Ishikawa (cell line): ENCODE results near the gene C1orf198.

Experiments
- CEBPB ChIP-seq: IDR thresholded peaks from 2 replicates; pipeline ENCODE4 v1.6.1; 2012
- CREB1 ChIP-seq: IDR thresholded peaks from 2 replicates; pipeline ENCODE4 v1.6.1; 2012; ENCODE audit warnings: low read depth
- EGR1 ChIP-seq: IDR thresholded peaks from 2 replicates; pipeline ENCODE4 v1.6.1; 2012
- EP300 ChIP-seq: IDR thresholded peaks from 2 replicates; pipeline ENCODE4 v1.6.1; 2012; ENCODE audit warnings: borderline replicate concordance
- FOXM1 ChIP-seq: IDR thresholded peaks from 2 replicates; pipeline ENCODE4 v1.6.1; 2012; ENCODE audit warnings: low read depth, borderline replicate concordance
- NFIC ChIP-seq: IDR thresholded peaks from 2 replicates; pipeline ENCODE4 v1.6.1; 2012
- RAD21 ChIP-seq: IDR thresholded peaks from 2 replicates; pipeline ENCODE4 v1.6.1; 2012; ENCODE audit warnings: low read depth
- TAF1 ChIP-seq: IDR thresholded peaks from 2 replicates; pipeline ENCODE4 v1.6.1; 2012; ENCODE audit warnings: low read depth, mild to moderate bottlenecking
- TCF12 ChIP-seq: IDR thresholded peaks from 2 replicates; pipeline ENCODE4 v1.6.1; 2012; ENCODE audit warnings: low read depth
- TEAD4 ChIP-seq: IDR thresholded peaks from 2 replicates; pipeline ENCODE4 v1.6.1; 2012
- YY1 ChIP-seq: IDR thresholded peaks from 2 replicates; pipeline ENCODE4 v1.6.1; 2012; ENCODE audit warnings: low read depth
- ZBTB7A ChIP-seq: IDR thresholded peaks from 2 replicates; pipeline ENCODE4 v1.6.1; 2012; ENCODE audit warnings: low read depth
- TF ChIP-seq, protein P1 (sequence below): IDR thresholded peaks from 2 replicates; pipeline ENCODE4 v1.6.1; 2012
- TF ChIP-seq, protein P2 (sequence below): IDR thresholded peaks from 2 replicates; pipeline ENCODE4 v1.6.1; 2012
- TF ChIP-seq, protein P3 (sequence below): IDR thresholded peaks from 2 replicates; pipeline ENCODE4 v1.6.1; 2012; ENCODE audit warnings: low read depth, mild to moderate bottlenecking

Gene C1orf198

DNA sequence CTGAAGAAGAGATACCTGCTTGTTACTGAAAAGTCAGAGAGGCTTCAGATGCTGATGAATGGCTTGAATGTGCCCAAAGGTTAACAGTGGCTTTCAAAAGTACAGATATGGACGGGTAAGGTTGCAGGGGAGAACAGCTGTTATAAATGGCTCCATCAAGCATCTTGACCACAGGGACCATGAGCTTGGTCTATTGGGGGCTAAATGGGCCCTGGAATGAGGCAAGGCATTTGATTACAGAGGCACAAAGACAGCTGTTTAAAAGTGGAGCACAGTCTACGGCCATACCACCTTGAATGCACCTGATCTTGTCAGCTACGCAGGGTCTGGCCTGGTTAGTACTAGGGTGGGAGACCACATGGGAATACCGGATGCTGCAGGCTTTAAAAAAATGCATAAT, 48.3 kb downstream of the C1orf198 start:
- TF ChIP-seq EP300 (no peak), EGR1 (no peak), ZBTB7A (no peak), YY1 (no peak), TAF1 (no peak), TEAD4 (no peak), FOXM1 (no peak), CEBPB (no peak), TCF12 (no peak), CREB1 (no peak)
- TF ChIP-seq, protein P1, sequence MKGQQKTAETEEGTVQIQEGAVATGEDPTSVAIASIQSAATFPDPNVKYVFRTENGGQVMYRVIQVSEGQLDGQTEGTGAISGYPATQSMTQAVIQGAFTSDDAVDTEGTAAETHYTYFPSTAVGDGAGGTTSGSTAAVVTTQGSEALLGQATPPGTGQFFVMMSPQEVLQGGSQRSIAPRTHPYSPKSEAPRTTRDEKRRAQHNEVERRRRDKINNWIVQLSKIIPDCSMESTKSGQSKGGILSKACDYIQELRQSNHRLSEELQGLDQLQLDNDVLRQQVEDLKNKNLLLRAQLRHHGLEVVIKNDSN: no peak
- TF ChIP-seq, protein P2, sequence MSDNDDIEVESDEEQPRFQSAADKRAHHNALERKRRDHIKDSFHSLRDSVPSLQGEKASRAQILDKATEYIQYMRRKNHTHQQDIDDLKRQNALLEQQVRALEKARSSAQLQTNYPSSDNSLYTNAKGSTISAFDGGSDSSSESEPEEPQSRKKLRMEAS: no peak
- TF ChIP-seq, protein P3, sequence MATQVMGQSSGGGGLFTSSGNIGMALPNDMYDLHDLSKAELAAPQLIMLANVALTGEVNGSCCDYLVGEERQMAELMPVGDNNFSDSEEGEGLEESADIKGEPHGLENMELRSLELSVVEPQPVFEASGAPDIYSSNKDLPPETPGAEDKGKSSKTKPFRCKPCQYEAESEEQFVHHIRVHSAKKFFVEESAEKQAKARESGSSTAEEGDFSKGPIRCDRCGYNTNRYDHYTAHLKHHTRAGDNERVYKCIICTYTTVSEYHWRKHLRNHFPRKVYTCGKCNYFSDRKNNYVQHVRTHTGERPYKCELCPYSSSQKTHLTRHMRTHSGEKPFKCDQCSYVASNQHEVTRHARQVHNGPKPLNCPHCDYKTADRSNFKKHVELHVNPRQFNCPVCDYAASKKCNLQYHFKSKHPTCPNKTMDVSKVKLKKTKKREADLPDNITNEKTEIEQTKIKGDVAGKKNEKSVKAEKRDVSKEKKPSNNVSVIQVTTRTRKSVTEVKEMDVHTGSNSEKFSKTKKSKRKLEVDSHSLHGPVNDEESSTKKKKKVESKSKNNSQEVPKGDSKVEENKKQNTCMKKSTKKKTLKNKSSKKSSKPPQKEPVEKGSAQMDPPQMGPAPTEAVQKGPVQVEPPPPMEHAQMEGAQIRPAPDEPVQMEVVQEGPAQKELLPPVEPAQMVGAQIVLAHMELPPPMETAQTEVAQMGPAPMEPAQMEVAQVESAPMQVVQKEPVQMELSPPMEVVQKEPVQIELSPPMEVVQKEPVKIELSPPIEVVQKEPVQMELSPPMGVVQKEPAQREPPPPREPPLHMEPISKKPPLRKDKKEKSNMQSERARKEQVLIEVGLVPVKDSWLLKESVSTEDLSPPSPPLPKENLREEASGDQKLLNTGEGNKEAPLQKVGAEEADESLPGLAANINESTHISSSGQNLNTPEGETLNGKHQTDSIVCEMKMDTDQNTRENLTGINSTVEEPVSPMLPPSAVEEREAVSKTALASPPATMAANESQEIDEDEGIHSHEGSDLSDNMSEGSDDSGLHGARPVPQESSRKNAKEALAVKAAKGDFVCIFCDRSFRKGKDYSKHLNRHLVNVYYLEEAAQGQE: no peak

DNA sequence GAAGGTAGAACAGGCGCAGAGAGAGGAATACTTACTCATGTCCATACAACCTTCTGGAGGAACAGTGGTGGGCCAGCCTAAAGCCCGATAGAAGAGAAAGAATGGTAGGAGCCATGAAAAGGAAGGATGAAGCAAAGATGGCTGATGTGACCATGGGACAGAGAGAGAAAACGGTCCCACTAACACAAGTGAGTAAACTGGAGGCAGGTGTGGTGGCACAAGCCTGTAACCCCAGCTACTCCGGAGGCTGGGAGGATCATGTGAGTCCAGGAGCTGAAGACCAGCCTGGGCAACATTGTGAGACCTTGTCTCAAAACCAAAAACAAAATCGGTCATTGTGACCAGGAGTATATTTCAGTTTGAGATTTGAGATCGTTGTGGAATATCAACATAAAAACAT, 49.4 kb downstream of the C1orf198 start:
- no peak for TF ChIP-seq CREB1

DNA sequence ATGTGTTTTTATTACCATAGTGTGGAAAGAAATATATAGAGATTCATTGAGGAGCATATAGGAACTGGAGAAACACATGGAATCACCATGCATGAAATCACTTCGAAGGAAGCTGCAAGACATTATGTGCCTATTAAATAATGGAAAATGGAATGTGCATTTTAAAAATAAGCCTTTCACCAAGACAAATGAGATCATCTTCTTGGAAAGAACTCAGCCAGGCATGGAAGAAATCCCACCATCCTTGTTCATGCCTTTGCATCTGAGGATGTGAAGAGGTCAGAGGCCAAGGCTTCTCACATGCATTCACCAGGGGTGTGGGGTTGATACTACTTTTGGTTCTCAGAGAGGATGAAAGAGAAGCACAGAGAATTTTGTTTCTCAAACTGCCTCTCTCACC, 50.0 kb downstream of the C1orf198 start:
- TF ChIP-seq, protein P1: no peak
- no peak for TF ChIP-seq CREB1
- TF ChIP-seq, protein P2: no peak
- TF ChIP-seq FOXM1: no peak
- TF ChIP-seq TCF12: no peak
- TF ChIP-seq NFIC: no peak
- no peak for TF ChIP-seq ZBTB7A

DNA sequence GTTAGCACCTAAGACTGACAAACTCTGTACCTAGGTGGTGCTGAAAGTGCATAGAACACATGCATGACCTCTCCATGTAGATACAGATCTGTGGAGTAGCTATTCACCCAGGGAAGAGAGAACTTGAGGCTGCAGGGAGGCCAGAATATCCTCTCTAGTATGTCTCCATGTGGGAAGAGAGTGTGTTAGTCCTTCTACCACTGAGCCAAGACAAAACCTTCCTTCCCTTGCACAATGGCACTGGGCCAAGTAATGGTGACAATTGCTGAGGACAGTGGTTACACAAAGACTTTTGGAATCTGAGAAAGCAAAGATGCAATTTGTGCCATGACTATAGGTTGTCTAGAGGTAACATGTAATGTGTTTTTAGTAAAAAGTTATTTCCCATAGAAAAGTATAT, 52.3 kb downstream of the C1orf198 start:
- TF ChIP-seq FOXM1: no peak
- TF ChIP-seq, protein P1: no peak
- TF ChIP-seq EP300: no peak

DNA sequence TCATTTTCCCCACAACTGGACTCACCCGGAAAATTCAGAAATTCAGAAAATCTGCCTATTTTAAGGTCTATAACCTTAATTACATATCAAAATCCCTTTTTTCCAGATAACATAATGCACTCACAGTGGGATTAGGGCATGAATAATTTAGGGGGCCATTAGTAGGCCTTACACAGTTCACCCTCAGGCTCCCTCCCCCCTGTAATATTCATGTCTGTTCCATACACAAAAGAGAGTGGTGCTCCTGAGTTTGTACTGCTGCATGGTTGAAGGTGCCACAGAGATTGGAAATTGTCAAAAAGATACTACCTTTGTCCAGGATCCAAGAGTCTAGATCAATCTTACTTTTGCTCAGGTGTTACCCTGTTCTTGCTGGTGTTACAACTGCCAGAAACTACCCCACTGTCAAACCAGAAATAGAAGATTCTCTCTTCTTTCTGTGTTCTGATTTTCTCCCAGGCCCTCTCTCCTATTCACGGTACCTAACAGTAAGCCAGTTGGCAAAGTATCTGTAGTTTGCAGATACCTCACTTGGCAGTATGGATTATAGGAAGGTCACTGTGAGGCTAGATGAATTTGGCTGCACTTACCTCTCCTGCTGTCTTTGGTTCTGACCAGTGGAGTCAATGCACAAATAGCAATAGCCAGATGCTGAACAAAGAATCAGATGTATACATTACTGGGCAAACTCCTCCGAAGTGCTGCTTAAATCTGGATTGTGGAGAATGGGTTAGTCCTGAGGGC, 53.2 kb downstream of the C1orf198 start:
- TF ChIP-seq CEBPB: no peak
- no peak for TF ChIP-seq TEAD4
- TF ChIP-seq RAD21: no peak
- no peak for TF ChIP-seq FOXM1
- no peak for TF ChIP-seq TAF1
- TF ChIP-seq NFIC: no peak
- TF ChIP-seq ZBTB7A: no peak
- no peak for TF ChIP-seq TCF12
- TF ChIP-seq, protein P3: no peak
- TF ChIP-seq EP300: no peak
- TF ChIP-seq, protein P2: no peak
- TF ChIP-seq YY1: no peak
- TF ChIP-seq EGR1: no peak
- no peak for TF ChIP-seq CREB1
- TF ChIP-seq, protein P1: no peak

DNA sequence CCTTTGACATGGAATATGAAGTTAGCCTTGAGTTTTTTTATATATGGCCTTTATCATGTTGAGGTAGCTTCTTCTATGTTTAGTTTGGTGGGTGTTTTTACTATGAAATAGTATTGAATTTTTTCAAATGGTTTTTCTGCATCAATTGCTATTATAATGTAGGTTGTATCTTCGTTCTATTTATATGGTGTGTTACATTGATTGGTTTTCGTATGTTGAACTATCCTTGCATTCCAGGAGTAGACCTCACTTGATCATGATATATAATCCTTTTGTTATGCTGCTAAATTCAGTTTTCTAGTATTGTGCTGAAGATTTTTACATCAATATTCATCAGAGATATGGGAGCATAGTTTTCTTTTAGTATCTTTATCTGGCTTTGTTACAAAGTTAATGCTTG, 55.8 kb downstream of the C1orf198 start:
- TF ChIP-seq ZBTB7A: no peak
- TF ChIP-seq EP300: no peak
- no peak for TF ChIP-seq TEAD4
- no peak for TF ChIP-seq NFIC
- TF ChIP-seq TAF1: no peak
- TF ChIP-seq CEBPB: no peak
- no peak for TF ChIP-seq FOXM1
- no peak for TF ChIP-seq EGR1
- TF ChIP-seq, protein P1: no peak
- TF ChIP-seq RAD21: no peak
- TF ChIP-seq YY1: no peak
- TF ChIP-seq, protein P3: no peak
- TF ChIP-seq, protein P2: no peak
